Type B pancreatic cell (in vitro differentiated cells): ENCODE measurements around the gene MSANTD1. TPM values are rescaled to one million over a fixed set of nuclear protein-coding genes. Genes with fewer than 3 reads are reported as not detected.

Experiments
- DNase-seq: peaks from one replicate; pipeline ENCODE4 v3.0.0; 2021; ENCODE audit warnings: mixed read lengths; ENCODE audit not compliant: unreplicated experiment; ENCODE audit errors: extremely low spot score
- H3K27ac Mint-ChIP-seq: 2 replicates; pipeline ENCODE4 v1.8.0; 2021; ENCODE audit warnings: mild to moderate bottlenecking, mixed read lengths
- H3K27me3 Mint-ChIP-seq: 2 replicates; pipeline ENCODE4 v1.8.0; 2021; ENCODE audit warnings: mixed read lengths
- H3K36me3 Mint-ChIP-seq: 2 replicates; pipeline ENCODE4 v1.8.0; 2021; ENCODE audit warnings: mixed read lengths
- H3K4me1 Mint-ChIP-seq: one replicate; pipeline ENCODE4 v1.8.0; 2021; ENCODE audit warnings: mixed read lengths; ENCODE audit not compliant: unreplicated experiment
- H3K4me3 Mint-ChIP-seq: 2 replicates; pipeline ENCODE4 v1.8.0; 2021; ENCODE audit warnings: mild to moderate bottlenecking, mixed read lengths
- H3K9me3 Mint-ChIP-seq: 2 replicates; pipeline ENCODE4 v1.8.0; 2021; ENCODE audit warnings: mixed read lengths
- total RNA-seq: library from RNA; stranded (reverse); gene quantifications from 2 replicates; pipeline ENCODE4 v1.2.1, GENCODE V29; 2021; ENCODE audit warnings: low replicate concordance
- TF ChIP-seq, protein P1 (sequence below): fragments of 200-600 bp; sonication (generic); conservative IDR thresholded peaks from 2 replicates; pipeline ENCODE4 v1.5.0; 2021; ENCODE audit warnings: antibody characterized with exemption, mild to moderate bottlenecking

The MSANTD1 gene
- total RNA-seq, 1 donor from 2014 or later = 1.4 TPM

DNA sequence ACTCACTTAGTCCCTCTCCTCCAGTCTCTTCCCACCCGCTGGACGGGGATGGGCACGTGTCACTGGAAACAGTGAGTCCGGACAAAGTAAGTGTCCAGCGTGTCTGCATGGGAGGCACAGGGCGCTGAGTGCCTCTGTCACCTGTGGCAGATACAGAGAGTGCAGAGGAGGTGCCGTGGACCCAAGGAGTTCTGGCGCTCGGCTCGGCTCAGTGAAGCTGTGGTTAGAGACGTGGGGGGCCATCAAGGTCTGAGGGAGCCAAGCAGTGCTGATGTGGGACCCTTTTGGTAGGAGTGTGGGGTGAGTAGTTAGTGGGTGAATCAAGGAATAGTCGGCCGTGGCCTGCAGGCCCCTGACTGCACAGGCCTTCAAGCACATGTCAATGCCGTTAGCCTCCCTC lies 40.1 kb upstream of the MSANTD1 start:
- TF ChIP-seq, protein P1, sequence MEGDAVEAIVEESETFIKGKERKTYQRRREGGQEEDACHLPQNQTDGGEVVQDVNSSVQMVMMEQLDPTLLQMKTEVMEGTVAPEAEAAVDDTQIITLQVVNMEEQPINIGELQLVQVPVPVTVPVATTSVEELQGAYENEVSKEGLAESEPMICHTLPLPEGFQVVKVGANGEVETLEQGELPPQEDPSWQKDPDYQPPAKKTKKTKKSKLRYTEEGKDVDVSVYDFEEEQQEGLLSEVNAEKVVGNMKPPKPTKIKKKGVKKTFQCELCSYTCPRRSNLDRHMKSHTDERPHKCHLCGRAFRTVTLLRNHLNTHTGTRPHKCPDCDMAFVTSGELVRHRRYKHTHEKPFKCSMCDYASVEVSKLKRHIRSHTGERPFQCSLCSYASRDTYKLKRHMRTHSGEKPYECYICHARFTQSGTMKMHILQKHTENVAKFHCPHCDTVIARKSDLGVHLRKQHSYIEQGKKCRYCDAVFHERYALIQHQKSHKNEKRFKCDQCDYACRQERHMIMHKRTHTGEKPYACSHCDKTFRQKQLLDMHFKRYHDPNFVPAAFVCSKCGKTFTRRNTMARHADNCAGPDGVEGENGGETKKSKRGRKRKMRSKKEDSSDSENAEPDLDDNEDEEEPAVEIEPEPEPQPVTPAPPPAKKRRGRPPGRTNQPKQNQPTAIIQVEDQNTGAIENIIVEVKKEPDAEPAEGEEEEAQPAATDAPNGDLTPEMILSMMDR = no peak
- no peak for DNase-seq
- Mint-ChIP-seq H3K36me3 (peaks cover 21% of the 10 kb centered on the region), H3K4me1 (peaks cover 11% of the 10 kb centered on the region), H3K27me3 (no peaks in the 10 kb centered on the region), H3K9me3 (no peaks in the 10 kb centered on the region), H3K4me3 (no peak overlapping the region), H3K27ac (no peak overlapping the region)

DNA sequence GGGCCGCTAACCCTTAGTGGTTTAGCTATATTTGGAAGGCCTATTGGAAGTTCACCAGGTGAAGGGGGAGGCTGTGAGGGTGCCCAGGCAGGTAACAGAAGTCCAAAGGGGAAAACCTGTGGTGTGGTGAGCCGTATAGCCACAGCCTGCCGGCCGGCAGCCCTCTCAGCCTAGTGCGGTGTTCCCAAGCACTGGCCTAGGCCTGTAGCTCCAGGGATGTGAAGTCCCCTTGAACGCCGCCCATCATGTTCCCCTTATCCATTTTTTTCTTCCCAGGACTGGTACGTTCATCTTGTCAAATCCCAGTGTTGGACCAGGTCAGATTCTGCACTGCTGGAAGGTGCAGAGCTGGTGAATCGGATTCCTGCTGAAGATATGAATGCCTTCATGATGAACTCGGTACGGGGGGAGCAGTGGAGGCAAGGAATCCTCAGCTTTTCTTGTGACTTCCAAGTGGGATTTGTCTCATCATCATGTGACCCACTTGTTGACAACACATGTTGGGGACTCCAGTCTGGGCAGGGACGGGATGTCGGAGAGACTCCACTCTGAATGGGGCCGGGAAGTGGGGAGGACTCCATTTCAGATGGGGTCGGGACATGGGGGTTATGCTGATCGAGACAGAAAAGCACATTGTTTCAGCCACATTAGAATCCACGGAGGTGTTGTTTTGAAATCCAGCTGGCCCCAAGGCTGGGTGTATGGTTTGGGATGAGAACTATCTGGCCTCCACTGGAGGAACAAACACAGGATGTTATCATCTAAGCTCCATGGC lies 39.2 kb upstream of the MSANTD1 start:
- Mint-ChIP-seq H3K9me3 (no peaks in the 10 kb centered on the region), H3K27ac (no peak overlapping the region)

DNA sequence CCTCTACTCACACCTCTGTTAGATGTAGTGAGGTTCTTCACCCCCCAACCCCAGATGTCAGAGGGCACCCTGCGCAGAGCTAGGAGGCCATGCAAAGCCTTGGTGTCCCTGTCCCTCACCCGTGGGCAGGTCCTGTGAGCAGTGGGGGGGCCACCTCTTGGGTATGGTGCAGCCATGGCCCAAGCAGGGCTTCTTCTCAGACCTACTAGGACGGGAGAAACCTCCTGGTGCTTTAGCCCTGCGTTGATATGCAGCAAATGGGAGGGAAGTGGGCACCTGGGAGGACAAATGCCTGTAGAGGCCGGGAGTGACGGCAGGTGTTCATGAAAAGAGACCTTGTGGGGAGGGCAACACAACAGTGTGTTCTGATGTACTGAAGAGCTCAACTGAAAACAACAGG lies 38.5 kb upstream of the MSANTD1 start:
- Mint-ChIP-seq H3K27ac (no peak overlapping the region), H3K9me3 (no peaks in the 10 kb centered on the region), H3K4me3 (no peak overlapping the region), H3K4me1 (peaks cover 11% of the 10 kb centered on the region), H3K27me3 (no peaks in the 10 kb centered on the region), H3K36me3 (peaks cover 30% of the 10 kb centered on the region)
- TF ChIP-seq, protein P1 = no peak
- DNase-seq = no peak

More for the DNA sequence above, 39.2 kb upstream of the MSANTD1 start:
- H3K36me3 Mint-ChIP-seq = peaks cover 27% of the 10 kb centered on the region
- peaks cover 11% of the 10 kb centered on the region for H3K4me1 Mint-ChIP-seq
- no peaks in the 10 kb centered on the region for H3K27me3 Mint-ChIP-seq
- no peak overlapping the region for H3K4me3 Mint-ChIP-seq
- no peak for DNase-seq
- TF ChIP-seq, protein P1 = no peak

GRCh38 chr4:3211866-3212265 lies 37.1 kb upstream of the MSANTD1 start:
- peaks cover 34% of the 10 kb centered on the region for H3K36me3 Mint-ChIP-seq
- DNase-seq = no peak
- H3K9me3 Mint-ChIP-seq = no peaks in the 10 kb centered on the region
- no peak overlapping the region for H3K27ac Mint-ChIP-seq
- H3K4me3 Mint-ChIP-seq = no peak overlapping the region
- no peaks in the 10 kb centered on the region for H3K27me3 Mint-ChIP-seq
- H3K4me1 Mint-ChIP-seq = peaks cover 7% of the 10 kb centered on the region
- TF ChIP-seq, protein P1 = no peak

DNA sequence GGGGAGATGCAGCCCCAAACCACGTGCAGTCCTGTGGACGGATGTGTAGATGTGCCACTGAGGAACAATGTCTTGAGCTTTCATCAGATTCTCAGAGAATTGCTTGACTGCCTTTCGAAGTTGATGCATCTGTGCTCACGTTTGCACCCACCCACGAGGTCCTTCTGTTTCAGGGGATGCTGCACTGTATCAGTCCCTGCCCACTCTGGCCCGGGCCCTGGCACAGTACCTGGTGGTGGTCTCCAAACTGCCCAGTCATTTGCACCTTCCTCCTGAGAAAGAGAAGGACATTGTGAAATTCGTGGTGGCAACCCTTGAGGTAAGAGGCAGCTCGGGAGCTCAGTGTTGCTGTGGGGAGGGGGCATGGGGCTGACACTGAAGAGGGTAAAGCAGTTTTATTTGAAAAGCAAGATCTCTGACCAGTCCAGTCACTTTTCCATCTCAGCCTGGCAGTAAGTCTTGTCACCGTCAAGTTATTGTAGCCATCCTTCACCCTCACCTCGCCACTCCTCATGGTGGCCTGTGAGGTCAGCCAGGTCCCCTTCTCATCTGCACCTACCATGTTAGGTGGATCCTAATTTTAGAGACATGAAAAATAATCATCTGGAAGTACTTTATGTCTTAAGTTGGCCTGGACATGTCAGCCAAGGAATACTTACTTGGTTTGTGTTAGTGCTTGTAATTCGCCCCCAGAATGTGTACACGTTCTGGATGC lies 36.4 kb upstream of the MSANTD1 start:
- DNase-seq = no peak
- TF ChIP-seq, protein P1 = no peak
- H3K36me3 Mint-ChIP-seq = peaks cover 27% of the 10 kb centered on the region
- no peak overlapping the region for H3K4me3 Mint-ChIP-seq
- H3K4me1 Mint-ChIP-seq = peaks cover 6% of the 10 kb centered on the region
- no peaks in the 10 kb centered on the region for H3K27me3 Mint-ChIP-seq
- H3K27ac Mint-ChIP-seq = no peak overlapping the region
- H3K9me3 Mint-ChIP-seq = no peaks in the 10 kb centered on the region
